A549 (cell line): ENCODE data around the gene SH3BP5L. TPM values are rescaled to one million over a fixed set of nuclear protein-coding genes. Genes with fewer than 3 reads are reported as not detected.

Experiments used
- ATAC-seq, 2 experiments: fragments of 200-7000 bp in 1 of 2; fragments of >200 bp in 1 of 2; cut with Nextera tagmentation in 1 of 2; cut with Tn5 transposase in 1 of 2; 3 replicates each; pipeline versions ENCODE4 v1.8.0 to v1.9.1; 2018 to 2020; ENCODE audit warnings: mild to moderate bottlenecking in 1 of 2, moderate library complexity in 1 of 2
- CTCF ChIA-PET: fragments of 300-600 bp; sonication (Branson Sonifier 250); formaldehyde crosslinking; extraction: SDS; loops from one replicate; lab custom pipeline; 2021; ENCODE audit warnings: antibody characterized with exemption, inconsistent platforms; lab: Yijun Ruan, JAX
- POLR2A ChIA-PET: fragments of 350-600 bp; formaldehyde crosslinking; extraction: SDS; loops from one replicate; lab custom pipeline; 2021; ENCODE audit warnings: antibody characterized with exemption, inconsistent platforms; lab: Yijun Ruan, JAX
- DNase-seq, 2 experiments: peaks; one replicate each; pipeline versions ENCODE4 v3.0.0 to v3.0.0-alpha.2; 2011 to 2016; ENCODE audit warnings: low read depth in 1 of 2, low spot score in 1 of 2
- FAIRE-seq: peaks from 2 replicates; lab custom pipeline; 2011; peaks lifted over from hg19 to GRCh38; lab: Jason Lieb, UNC
- H3K27ac ChIP-seq, 2 experiments: fragments of >200 bp; sonication (Bioruptor Twin); formaldehyde crosslinking; 3 replicates each; pipeline ENCODE4 v1.5.1; 2016 to 2017
- H3K4me1 ChIP-seq: fragments of >200 bp; sonication (Bioruptor Twin); formaldehyde crosslinking; 3 replicates; pipeline ENCODE4 v1.6.1; 2016
- H3K4me2 ChIP-seq: fragments of >200 bp; sonication (Bioruptor Twin); formaldehyde crosslinking; 3 replicates; pipeline ENCODE4 v1.6.1; 2016
- H3K4me3 ChIP-seq: fragments of >200 bp; sonication (Bioruptor Twin); formaldehyde crosslinking; 3 replicates; pipeline ENCODE4 v1.5.1; 2016
- H3K9me3 ChIP-seq: fragments of >200 bp; sonication (Bioruptor Twin); formaldehyde crosslinking; 3 replicates; pipeline ENCODE4 v1.6.1; 2016
- ATOH8 ChIP-seq: fragments of 250-450 bp; sonication (Bioruptor Pico); IDR thresholded peaks from 2 replicates; pipeline ENCODE4 v1.5.0; 2020; ENCODE audit warnings: low read depth, mild to moderate bottlenecking, moderate library complexity
- BHLHE40 ChIP-seq: IDR thresholded peaks from 2 replicates; pipeline ENCODE4 v1.6.1; 2012; ENCODE audit warnings: low read depth, low read length, inconsistent platforms
- EHF ChIP-seq: fragments of 250-450 bp; sonication (Bioruptor Pico); IDR thresholded peaks from 2 replicates; pipeline ENCODE4 v1.5.0; 2020; ENCODE audit warnings: mild to moderate bottlenecking
- ELK1 ChIP-seq: fragments of 150-350 bp; IDR thresholded peaks from 2 replicates; pipeline ENCODE4 v1.6.1; 2014; ENCODE audit warnings: low read depth, mild to moderate bottlenecking, low read length
- ESRRA ChIP-seq: fragments of 150-350 bp; IDR thresholded peaks from 2 replicates; pipeline ENCODE4 v1.6.1; 2014; ENCODE audit warnings: mild to moderate bottlenecking, low read length, borderline replicate concordance
- FOSB ChIP-seq: fragments of 250-450 bp; sonication (Bioruptor Pico); IDR thresholded peaks from 2 replicates; pipeline ENCODE4 v1.5.0; 2020; ENCODE audit warnings: mild to moderate bottlenecking, moderate library complexity
- GATA3 ChIP-seq: IDR thresholded peaks from 2 replicates; pipeline ENCODE4 v1.6.1; 2012; ENCODE audit warnings: borderline replicate concordance
- HES2 ChIP-seq: fragments of >200 bp; sonication (Bioruptor Twin); formaldehyde crosslinking; IDR thresholded peaks from 2 replicates; pipeline ENCODE4 v1.6.1; 2016
- HMGXB4 ChIP-seq: fragments of 250-450 bp; sonication (Bioruptor Pico); IDR thresholded peaks from 2 replicates; pipeline ENCODE4 v1.5.0; 2021; ENCODE audit warnings: mild to moderate bottlenecking, moderate library complexity, borderline replicate concordance
- HOXA7 ChIP-seq: fragments of 250-450 bp; sonication (Bioruptor Pico); IDR thresholded peaks from 2 replicates; pipeline ENCODE4 v1.5.0; 2020; ENCODE audit warnings: mild to moderate bottlenecking, moderate library complexity
- JUN ChIP-seq, 2 experiments: fragments of >200 bp; sonication (Bioruptor Twin); formaldehyde crosslinking; IDR thresholded peaks; 2 replicates in 1 of 2; 3 replicates in 1 of 2; pipeline ENCODE4 v1.6.1; 2016 to 2017
- KDM1A ChIP-seq: fragments of 200-600 bp; sonication (generic); IDR thresholded peaks from 2 replicates; pipeline ENCODE4 v1.6.1; 2016; ENCODE audit warnings: low read depth, mild to moderate bottlenecking
- KDM5A ChIP-seq: fragments of 200-600 bp; sonication (generic); IDR thresholded peaks from 2 replicates; pipeline ENCODE4 v1.6.1; 2016; ENCODE audit warnings: antibody characterized with exemption, mild to moderate bottlenecking
- MYC ChIP-seq: IDR thresholded peaks from 2 replicates; pipeline ENCODE4 v1.6.1; 2012; ENCODE audit warnings: mild to moderate bottlenecking, inconsistent platforms, low read length, improper control_type of control experiment, borderline replicate concordance
- NFE2L2 ChIP-seq: fragments of 150-350 bp; conservative IDR thresholded peaks from 2 replicates; pipeline ENCODE4 v1.6.1; 2014; ENCODE audit warnings: low read length
- POLR2AphosphoS2 ChIP-seq: conservative IDR thresholded peaks from 2 replicates; pipeline ENCODE4 v1.6.1; 2012; ENCODE audit warnings: low read length, improper control_type of control experiment, inconsistent platforms
- RARB ChIP-seq: fragments of 250-450 bp; sonication (Bioruptor Pico); IDR thresholded peaks from 2 replicates; pipeline ENCODE4 v1.8.0; 2021; ENCODE audit warnings: mild to moderate bottlenecking, moderate library complexity
- RFX5 ChIP-seq: fragments of 450-650 bp; IDR thresholded peaks from 2 replicates; pipeline ENCODE4 v1.7.1; 2014; ENCODE audit warnings: antibody characterized with exemption, mild to moderate bottlenecking, moderate library complexity
- RNF2 ChIP-seq: fragments of 200-600 bp; sonication (generic); IDR thresholded peaks from 2 replicates; pipeline ENCODE4 v1.6.1; 2016; ENCODE audit warnings: low read depth, mild to moderate bottlenecking, antibody characterized with exemption, moderate library complexity, borderline replicate concordance
- SMC3 ChIP-seq: fragments of >200 bp; sonication (Bioruptor Twin); formaldehyde crosslinking; IDR thresholded peaks from 3 replicates; pipeline ENCODE4 v1.6.1; 2018; ENCODE audit warnings: inconsistent platforms
- SREBF2 ChIP-seq: fragments of 450-650 bp; IDR thresholded peaks from 2 replicates; pipeline ENCODE4 v1.6.1; 2014; ENCODE audit warnings: mild to moderate bottlenecking, moderate library complexity
- ZSCAN20 ChIP-seq: fragments of 250-450 bp; sonication (Bioruptor Pico); IDR thresholded peaks from 2 replicates; pipeline ENCODE4 v1.8.0; 2022; ENCODE audit warnings: mild to moderate bottlenecking, moderate library complexity
- WGBS: methylation state at CpG from one replicate; pipeline ENCODE4 v1.1.6; 2017; ENCODE audit errors: missing lambda C conversion rate; 5-methylcytosine and 5-hydroxymethylcytosine counted together
- polyA plus RNA-seq, 4 experiments: library from polyadenylated mRNA; depleted of rRNA in 3 of 4; stranded (reverse); fragments of >200 nt; fragmentation: RNase III in 1 of 4; extraction: RNeasy Plus Mini Kit Qiagen cat#74134 plus additional on column Dnase treatment in 1 of 4; gene quantifications; 2 replicates in 3 of 4; 3 replicates in 1 of 4; pipeline ENCODE4 v1.2.3, GENCODE V29; 2011 to 2017

The SH3BP5L gene
- polyA plus RNA-seq, 2 of the 4 experiments (the other 2 are of a cell fraction): 10.9 to 15.8 TPM

GRCh38 chr1:248816042-248816851, 9.5 kb downstream of the SH3BP5L start:
- 88% methylated on average over 7 of the region's 13 CpGs for WGBS
- FAIRE-seq (no peak), DNase-seq (no peak), ATAC-seq (no peak)
- H3K27ac ChIP-seq: no peak overlapping the region
- ChIA-PET POLR2A (no interaction called here), CTCF (interaction anchor here (0.7 to 1.5 kb wide), 3 partner anchors 9 to 42 kb away, joined by 3 to 5 read pairs (median 3); partner anchors contain the start of genes SH3BP5L and ZNF692)
- peaks cover 16% of the 10 kb centered on the region for H3K4me1 ChIP-seq
- H3K4me3 ChIP-seq: no peak overlapping the region
- no peaks in the 10 kb centered on the region for H3K9me3 ChIP-seq
- no peak for TF ChIP-seq NFE2L2
- no peak for TF ChIP-seq RFX5
- no peak for TF ChIP-seq FOSB (CRISPR knock-in tag)
- no peak overlapping the region for H3K4me2 ChIP-seq

GRCh38 chr1:248815407-248816034, 10.2 kb downstream of the SH3BP5L start:
- H3K4me3 ChIP-seq: no peak overlapping the region
- TF ChIP-seq SREBF2 (no peak), RARB (CRISPR knock-in tag) (no peak)
- TF ChIP-seq, all 56 proteins: peak for 0
- Histone ChIP-seq H3K4me2 (no peak overlapping the region), H3K9me3 (no peaks in the 10 kb centered on the region), H3K27ac (no peak overlapping the region), H3K4me1 (peaks cover 16% of the 10 kb centered on the region)
- WGBS: 93% methylated on average over 10 of the region's 10 CpGs
- FAIRE-seq (no peak), DNase-seq (no peak), ATAC-seq (no peak)
- ChIA-PET POLR2A (no interaction called here), CTCF (interaction anchor here (0.7 to 1.5 kb wide), 2 partner anchors 10 to 43 kb away, joined by 3 to 5 read pairs; partner anchors contain the start of genes SH3BP5L and ZNF692)

GRCh38 chr1:248814351-248814750, 11.4 kb downstream of the SH3BP5L start:
- Histone ChIP-seq H3K4me1 (peaks cover 10% of the 10 kb centered on the region; the same call in 2 of the 3 replicates), H3K4me3 (no peak overlapping the region), H3K27ac (no peak overlapping the region), H3K4me2 (no peak overlapping the region), H3K9me3 (no peaks in the 10 kb centered on the region)
- CTCF ChIA-PET: no interaction called here
- TF ChIP-seq FOSB (CRISPR knock-in tag) (no peak), POLR2AphosphoS2 (no peak), KDM5A (no peak), HOXA7 (no peak), EHF (CRISPR knock-in tag) (no peak), ELK1 (no peak), BHLHE40 (no peak), ATOH8 (no peak), ZSCAN20 (CRISPR knock-in tag) (no peak)
- ATAC-seq (no peak), DNase-seq (no peak), FAIRE-seq (no peak)
- POLR2A ChIA-PET: interaction anchor here (0.7 kb wide), 1 partner anchor 12 kb away, joined by 4 read pairs; the partner anchor contains the start of gene SH3BP5L
- 91% methylated on average over 16 of the region's 16 CpGs for WGBS

- TF ChIP-seq ESRRA (no peak), ATOH8 (no peak), KDM1A (no peak), JUN (IDR thresholded peaks at IDR 0.05) (no peak), SMC3 (no peak), HMGXB4 (CRISPR knock-in tag) (no peak), GATA3 (no peak), RNF2 (no peak), SREBF2 (no peak), HES2 (no peak), MYC (no peak)
- Histone ChIP-seq H3K4me3 (no peak overlapping the region), H3K27ac (no peak overlapping the region), H3K4me1 (peaks cover 10% of the 10 kb centered on the region; the same call in 2 of the 3 replicates), H3K4me2 (no peak overlapping the region), H3K9me3 (no peaks in the 10 kb centered on the region)
- no peak for FAIRE-seq
- 93% methylated on average over 8 of the region's 8 CpGs for WGBS
- no peak for DNase-seq
- no peak for ATAC-seq
- CTCF ChIA-PET: interaction anchor here (2.5 kb wide), 1 partner anchor 12 kb away, joined by 6 read pairs; the partner anchor contains the start of gene SH3BP5L
- POLR2A ChIA-PET: interaction anchor here (0.6 kb wide), 1 partner anchor 9 kb away, joined by 3 read pairs; no protein-coding TSS in a partner anchor
Observed at GRCh38 chr1:248813546-248813945, 12.2 kb downstream of the SH3BP5L start.
